Panc1 (cell line): Measurements from ENCODE around the gene DIDO1. TPM values are rescaled to one million over a fixed set of nuclear protein-coding genes. Genes with fewer than 3 reads are reported as not detected.

Experiments used
- ATAC-seq: fragments of 200-7000 bp; cut with Tn5 transposase; 2 replicates; pipeline ENCODE4 v1.9.1; 2020; ENCODE audit warnings: mild to moderate bottlenecking, moderate library complexity
- BruUV-seq: library from RNA; stranded (reverse); fragments of 400-500 nt; replicated peaks from 2 replicates; lab custom pipeline; 2021; lab: Mats Ljungman, UMichigan
- CTCF ChIA-PET: fragments of 300-600 bp; sonication (Branson Sonifier 250); formaldehyde crosslinking; loops from one replicate; lab custom pipeline; 2022; ENCODE audit warnings: antibody characterized with exemption; lab: Charles Lee
- POLR2A ChIA-PET: fragments of 300-600 bp; sonication (Branson Sonifier 250); formaldehyde crosslinking; loops from one replicate; lab custom pipeline; 2022; ENCODE audit warnings: antibody characterized with exemption; lab: Charles Lee
- DNase-seq: peaks from one replicate; pipeline ENCODE4 v3.0.0-alpha.2; 2010; ENCODE audit warnings: low read depth, low spot score
- H3K27ac ChIP-seq: 2 replicates; pipeline ENCODE4 v1.5.1; 2011; ENCODE audit warnings: mild to moderate bottlenecking, low read length, inconsistent platforms
- H3K27me3 ChIP-seq: fragments of 200-500 bp; sonication (Bioruptor generic); 2 replicates; pipeline ENCODE4 v1.6.0; 2014; ENCODE audit warnings: low read length, inconsistent platforms; ENCODE audit not compliant: control insufficient read depth, insufficient read depth
- H3K36me3 ChIP-seq: fragments of 200-500 bp; sonication (Bioruptor generic); 2 replicates; pipeline ENCODE4 v1.5.1; 2014; ENCODE audit warnings: inconsistent platforms, mild to moderate bottlenecking, low read length, moderate library complexity; ENCODE audit not compliant: control insufficient read depth, insufficient read depth
- H3K4me1 ChIP-seq: 2 replicates; pipeline ENCODE4 v1.5.1; 2011; ENCODE audit warnings: inconsistent platforms, mild to moderate bottlenecking, low read length, moderate library complexity; ENCODE audit not compliant: control insufficient read depth, insufficient read depth
- H3K4me3 ChIP-seq, 2 experiments: 2 replicates each; pipeline ENCODE4 v1.5.1; 2011 to 2012; ENCODE audit warnings: low read depth in 2 of 2, low read length in 2 of 2, mild to moderate bottlenecking in 2 of 2, inconsistent platforms in 1 of 2, moderate library complexity in 1 of 2
- H3K9me3 ChIP-seq: fragments of 200-500 bp; sonication (Bioruptor generic); 2 replicates; pipeline ENCODE4 v1.5.1; 2014; ENCODE audit warnings: low read depth, mild to moderate bottlenecking, inconsistent platforms, low read length, moderate library complexity; ENCODE audit not compliant: control insufficient read depth, insufficient read depth
- CTCF ChIP-seq: fragments of 450-650 bp; IDR thresholded peaks from 2 replicates; pipeline ENCODE4 v1.5.1; 2017; ENCODE audit warnings: mild to moderate bottlenecking
- POLR2AphosphoS5 ChIP-seq: IDR thresholded peaks from 2 replicates; pipeline ENCODE4 v1.6.1; 2012; ENCODE audit warnings: mild to moderate bottlenecking, low read depth, low read length, moderate library complexity
- SIN3A ChIP-seq: IDR thresholded peaks from 2 replicates; pipeline ENCODE4 v1.6.1; 2012; ENCODE audit warnings: low read depth, mild to moderate bottlenecking, low read length, moderate library complexity, borderline replicate concordance; ENCODE audit not compliant: insufficient read depth
- TCF7L2 ChIP-seq: IDR thresholded peaks from 2 replicates; pipeline ENCODE4 v1.6.1; 2011; ENCODE audit warnings: mild to moderate bottlenecking, low read depth, low read length, inconsistent platforms
- in situ Hi-C: cut with HindIII; loops from 2 replicates; pipeline ENCODE4 v1.10.0; 2016; ENCODE audit warnings: low sequenced_read_pairs, low pct_unique_long_range_greater_than_20kb
- intact Hi-C: fragments of 100-400 bp; cut with micrococcal nuclease; formaldehyde crosslinking; loops from one replicate; pipeline ENCODE4 v1.10.0; 2022; ENCODE audit not compliant: unreplicated experiment
- total RNA-seq: library from RNA; stranded (reverse); gene quantifications from one replicate; pipeline ENCODE4 v1.2.1, GENCODE V29; 2021; ENCODE audit not compliant: unreplicated experiment
- TF ChIP-seq, protein P1 (sequence below), 2 experiments: IDR thresholded peaks; 2 replicates each; pipeline ENCODE4 v1.6.1; 2011 to 2012; ENCODE audit warnings: low read depth in 2 of 2, control low read depth in 1 of 2, low read length in 1 of 2, mild to moderate bottlenecking in 1 of 2, moderate library complexity in 1 of 2; ENCODE audit not compliant: insufficient read depth in 1 of 2

DIDO1 gene
- total RNA-seq, 1 experiment from 2014 or later, result 57.3 TPM

GRCh38 chr20:62885046-62885895 is 41.0 kb downstream of the DIDO1 start:
- no peaks in the 10 kb centered on the region for H3K9me3 ChIP-seq
- H3K4me3 ChIP-seq, result no peak overlapping the region
- TF ChIP-seq POLR2AphosphoS5 (peak; percentile 40; the same call in 1 of the 2 replicates), TCF7L2 (no peak)
- BruUV-seq, result no TSS peak
- intact Hi-C loops, result no loop called here
- ATAC-seq (no peak; the same call in 1 of the 2 replicates), DNase-seq (no peak)
- peaks cover 7% of the 10 kb centered on the region for H3K4me1 ChIP-seq
- H3K36me3 ChIP-seq, result peaks cover 7% of the 10 kb centered on the region
- ChIA-PET POLR2A (no interaction called here), CTCF (interaction anchor here (0.6 kb wide), 1 partner anchor 41 kb away, joined by 4 read pairs; the partner anchor contains the start of gene DIDO1)
- H3K27me3 ChIP-seq, result no peaks in the 10 kb centered on the region
- no peak overlapping the region for H3K27ac ChIP-seq
- in situ Hi-C loops, result no loop called here

DNA sequence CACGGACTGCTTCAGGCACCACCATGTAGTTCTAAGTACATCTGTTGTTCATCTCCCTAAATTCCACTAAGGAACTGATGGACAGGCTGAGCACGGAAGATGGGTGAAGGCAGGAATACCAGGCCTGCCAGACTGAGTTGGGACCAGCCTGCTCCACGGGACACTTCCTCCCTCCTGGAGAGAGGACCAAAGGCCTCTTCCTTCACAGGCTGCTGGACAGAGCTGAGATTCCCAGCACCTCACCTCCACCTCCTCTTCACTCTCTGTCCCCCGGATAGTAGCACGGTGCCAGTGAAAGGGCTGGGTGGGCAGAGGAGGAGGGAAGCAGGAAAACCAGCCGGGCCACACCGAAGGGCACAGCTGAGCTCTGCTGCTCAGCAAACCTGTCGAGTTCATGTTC is 41.7 kb downstream of the DIDO1 start:
- intact Hi-C loops (no loop called here), in situ Hi-C loops (no loop called here)
- CTCF ChIA-PET, result interaction anchor here (0.6 kb wide), 1 partner anchor 42 kb away, joined by 4 read pairs; the partner anchor contains the start of gene DIDO1
- TF ChIP-seq SIN3A, result no peak
- TF ChIP-seq, protein P1, sequence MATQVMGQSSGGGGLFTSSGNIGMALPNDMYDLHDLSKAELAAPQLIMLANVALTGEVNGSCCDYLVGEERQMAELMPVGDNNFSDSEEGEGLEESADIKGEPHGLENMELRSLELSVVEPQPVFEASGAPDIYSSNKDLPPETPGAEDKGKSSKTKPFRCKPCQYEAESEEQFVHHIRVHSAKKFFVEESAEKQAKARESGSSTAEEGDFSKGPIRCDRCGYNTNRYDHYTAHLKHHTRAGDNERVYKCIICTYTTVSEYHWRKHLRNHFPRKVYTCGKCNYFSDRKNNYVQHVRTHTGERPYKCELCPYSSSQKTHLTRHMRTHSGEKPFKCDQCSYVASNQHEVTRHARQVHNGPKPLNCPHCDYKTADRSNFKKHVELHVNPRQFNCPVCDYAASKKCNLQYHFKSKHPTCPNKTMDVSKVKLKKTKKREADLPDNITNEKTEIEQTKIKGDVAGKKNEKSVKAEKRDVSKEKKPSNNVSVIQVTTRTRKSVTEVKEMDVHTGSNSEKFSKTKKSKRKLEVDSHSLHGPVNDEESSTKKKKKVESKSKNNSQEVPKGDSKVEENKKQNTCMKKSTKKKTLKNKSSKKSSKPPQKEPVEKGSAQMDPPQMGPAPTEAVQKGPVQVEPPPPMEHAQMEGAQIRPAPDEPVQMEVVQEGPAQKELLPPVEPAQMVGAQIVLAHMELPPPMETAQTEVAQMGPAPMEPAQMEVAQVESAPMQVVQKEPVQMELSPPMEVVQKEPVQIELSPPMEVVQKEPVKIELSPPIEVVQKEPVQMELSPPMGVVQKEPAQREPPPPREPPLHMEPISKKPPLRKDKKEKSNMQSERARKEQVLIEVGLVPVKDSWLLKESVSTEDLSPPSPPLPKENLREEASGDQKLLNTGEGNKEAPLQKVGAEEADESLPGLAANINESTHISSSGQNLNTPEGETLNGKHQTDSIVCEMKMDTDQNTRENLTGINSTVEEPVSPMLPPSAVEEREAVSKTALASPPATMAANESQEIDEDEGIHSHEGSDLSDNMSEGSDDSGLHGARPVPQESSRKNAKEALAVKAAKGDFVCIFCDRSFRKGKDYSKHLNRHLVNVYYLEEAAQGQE (IDR thresholded peaks at IDR 0.05; ENCODE audit: insufficient read depth in 1 of 2, low read depth in 2 of 2, low read length in 1 of 2), result no peak
- no peak for TF ChIP-seq POLR2AphosphoS5
- TF ChIP-seq CTCF, result no peak
- no peak for TF ChIP-seq TCF7L2
- no peak for DNase-seq
- no TSS peak for BruUV-seq
- Histone ChIP-seq H3K36me3 (peaks cover 7% of the 10 kb centered on the region), H3K27ac (no peak overlapping the region), H3K27me3 (no peaks in the 10 kb centered on the region), H3K9me3 (no peaks in the 10 kb centered on the region), H3K4me1 (peaks cover 7% of the 10 kb centered on the region), H3K4me3 (no peak overlapping the region)
- peak; percentile 42; the same call in 1 of the 2 replicates for ATAC-seq
- POLR2A ChIA-PET, result no interaction called here

DNA sequence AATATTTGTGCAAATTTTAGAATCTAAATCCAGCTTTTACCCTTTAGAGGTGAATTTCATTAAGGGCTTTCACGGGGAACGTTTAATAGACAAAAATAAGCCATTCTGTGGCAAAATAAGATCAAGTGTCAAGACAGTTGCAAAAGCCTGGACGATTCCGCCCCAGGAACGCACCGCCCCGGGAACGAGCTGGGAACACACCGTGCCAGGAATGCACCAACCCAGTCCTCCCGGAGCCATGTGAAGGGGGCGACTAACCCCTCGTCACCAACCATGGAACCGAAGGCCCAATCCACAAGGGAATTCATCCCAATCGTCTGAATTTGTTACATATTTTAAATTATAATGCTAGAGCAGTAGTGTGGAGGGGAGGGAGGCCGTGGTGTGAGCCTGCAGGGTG is 43.9 kb downstream of the DIDO1 start:
- no TSS peak for BruUV-seq
- in situ Hi-C loops, result no loop called here
- intact Hi-C loops, result no loop called here
- POLR2A ChIA-PET, result no interaction called here
- peaks cover 16% of the 10 kb centered on the region for H3K4me1 ChIP-seq
- no peaks in the 10 kb centered on the region for H3K27me3 ChIP-seq
- no peaks in the 10 kb centered on the region for H3K9me3 ChIP-seq
- DNase-seq (no peak), ATAC-seq (no peak)
- CTCF ChIA-PET, result no interaction called here
- H3K4me3 ChIP-seq, result no peak overlapping the region
- H3K36me3 ChIP-seq, result peaks cover 3% of the 10 kb centered on the region; the same call in 1 of the 2 replicates
- TF ChIP-seq SIN3A (no peak), CTCF (no peak), TCF7L2 (no peak), POLR2AphosphoS5 (no peak)
- TF ChIP-seq, protein P1 (IDR thresholded peaks at IDR 0.05; ENCODE audit: insufficient read depth in 1 of 2, low read depth in 2 of 2, low read length in 1 of 2), result no peak
- H3K27ac ChIP-seq, result no peak overlapping the region
